A673 (cell line): ENCODE results near the gene MRGPRF. TPM values are rescaled to one million over a fixed set of nuclear protein-coding genes. Genes with fewer than 3 reads are reported as not detected.

Experiments used
- BruUV-seq: library from RNA; stranded (reverse); fragments of 400-500 nt; replicated peaks from 2 replicates; lab custom pipeline; 2021; lab: Mats Ljungman, UMichigan
- CTCF ChIA-PET: fragments of 300-600 bp; sonication (Branson Sonifier 250); formaldehyde crosslinking; loops from one replicate; lab custom pipeline; 2022; ENCODE audit warnings: antibody characterized with exemption; lab: Charles Lee
- POLR2A ChIA-PET: fragments of 300-600 bp; sonication (Branson Sonifier 250); formaldehyde crosslinking; loops from one replicate; lab custom pipeline; 2022; ENCODE audit warnings: antibody characterized with exemption; ENCODE audit not compliant: low non-redundant PET; lab: Charles Lee
- DNase-seq: peaks from one replicate; pipeline ENCODE4 v3.0.0-alpha.2; 2015; ENCODE audit warnings: low spot score
- H3K27ac ChIP-seq: fragments of 200-600 bp; sonication (generic); 2 replicates; pipeline ENCODE4 v1.5.1; 2016; ENCODE audit warnings: mixed run types, low read depth, mild to moderate bottlenecking, mixed read lengths, antibody characterized with exemption, low read length; ENCODE audit not compliant: poor library complexity, severe bottlenecking
- H3K27me3 ChIP-seq: fragments of 200-600 bp; sonication (generic); replicated peaks from 2 replicates; pipeline ENCODE4 v1.6.1; 2017; ENCODE audit warnings: mixed run types, low read depth, mild to moderate bottlenecking, mixed read lengths, antibody characterized with exemption, low read length; ENCODE audit not compliant: insufficient read depth, poor library complexity
- H3K36me3 ChIP-seq: fragments of 200-600 bp; sonication (generic); 2 replicates; pipeline ENCODE4 v1.6.1; 2016; ENCODE audit warnings: mixed run types, mild to moderate bottlenecking, mixed read lengths, antibody characterized with exemption, low read length; ENCODE audit not compliant: insufficient read depth, poor library complexity, severe bottlenecking
- H3K4me1 ChIP-seq: fragments of 200-600 bp; sonication (generic); 2 replicates; pipeline ENCODE4 v1.6.1; 2017; ENCODE audit warnings: mixed run types, mild to moderate bottlenecking, mixed read lengths, antibody characterized with exemption, low read length; ENCODE audit not compliant: insufficient read depth, poor library complexity, severe bottlenecking
- H3K4me3 ChIP-seq: fragments of 200-600 bp; sonication (generic); 2 replicates; pipeline ENCODE4 v1.5.1; 2016; ENCODE audit warnings: low read depth, mixed run types, mild to moderate bottlenecking, mixed read lengths, low read length; ENCODE audit not compliant: poor library complexity, severe bottlenecking
- H3K9me3 ChIP-seq: fragments of 200-600 bp; sonication (generic); 2 replicates; pipeline ENCODE4 v1.6.1; 2016; ENCODE audit warnings: mixed run types, low read depth, mild to moderate bottlenecking, mixed read lengths, antibody characterized with exemption, low read length; ENCODE audit not compliant: poor library complexity, severe bottlenecking
- EZH2 ChIP-seq: fragments of 200-600 bp; sonication (generic); IDR thresholded peaks from 2 replicates; pipeline ENCODE4 v1.6.1; 2017; ENCODE audit warnings: borderline replicate concordance, low read depth, mild to moderate bottlenecking, mixed read lengths, antibody characterized with exemption, low read length; ENCODE audit not compliant: poor library complexity, severe bottlenecking
- intact Hi-C: fragments of 100-400 bp; cut with micrococcal nuclease; formaldehyde crosslinking; loops from one replicate; pipeline ENCODE4 v1.10.0; 2022; ENCODE audit not compliant: unreplicated experiment
- total RNA-seq: library from RNA; stranded (reverse); gene quantifications from 2 replicates; pipeline ENCODE4 v1.2.3, GENCODE V29; 2021
- TF ChIP-seq, protein P1 (sequence below): fragments of 300-800, 200-600 bp; sonication (generic); conservative IDR thresholded peaks from 2 replicates; pipeline ENCODE4 v1.5.1; 2017; ENCODE audit warnings: low read depth, mild to moderate bottlenecking, antibody characterized with exemption, low read length, moderate library complexity, mixed read lengths

Gene MRGPRF
- total RNA-seq, 1 experiment from 2014 or later = 9.3 TPM

DNA sequence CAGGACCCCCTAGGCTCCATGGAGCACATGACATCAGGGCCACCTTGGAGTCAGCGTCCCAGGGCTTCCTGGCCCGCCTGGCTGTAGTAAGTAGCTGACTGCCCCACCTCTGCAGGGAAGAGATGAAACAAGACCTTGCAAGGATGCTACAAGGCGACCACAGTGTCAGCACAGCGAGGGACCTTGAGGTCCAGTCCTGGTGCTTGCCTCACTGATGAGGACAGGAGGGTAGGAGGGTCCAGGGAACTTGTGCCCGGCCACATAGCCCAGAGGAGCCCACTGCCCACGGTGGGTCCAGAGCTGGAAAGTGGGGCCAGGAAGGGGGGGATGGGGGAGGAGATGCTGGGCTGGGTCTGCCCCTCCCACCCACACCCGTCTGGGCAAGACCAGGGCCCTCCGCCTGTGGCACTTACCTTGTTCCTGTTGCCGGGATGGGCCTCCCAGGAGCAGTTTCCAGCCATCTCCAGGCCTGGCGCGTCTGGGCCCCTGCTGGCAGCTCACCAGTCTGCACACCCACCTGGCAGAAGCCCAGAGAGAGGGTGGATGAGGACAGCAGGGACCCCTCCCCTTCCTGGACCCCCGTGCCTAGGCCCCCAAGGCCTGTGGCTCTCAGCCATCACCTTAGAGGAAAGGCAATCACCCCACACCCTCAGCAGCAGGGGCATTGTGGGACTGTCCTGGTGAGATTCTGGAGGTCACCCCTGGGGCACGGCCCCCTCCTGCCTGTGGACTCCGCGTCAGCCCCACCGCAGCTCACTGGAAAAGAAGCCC is 3.4 kb downstream of the MRGPRF start:
- DNase-seq = no peak
- Histone ChIP-seq H3K36me3 (no peaks in the 10 kb centered on the region), H3K4me1 (peaks cover 38% of the 10 kb centered on the region), H3K4me3 (no peak overlapping the region), H3K27ac (no peak overlapping the region), H3K9me3 (no peaks in the 10 kb centered on the region), H3K27me3 (no peaks in the 10 kb centered on the region)
- intact Hi-C loops = no loop called here
- no peak for TF ChIP-seq EZH2
- TF ChIP-seq, protein P1, sequence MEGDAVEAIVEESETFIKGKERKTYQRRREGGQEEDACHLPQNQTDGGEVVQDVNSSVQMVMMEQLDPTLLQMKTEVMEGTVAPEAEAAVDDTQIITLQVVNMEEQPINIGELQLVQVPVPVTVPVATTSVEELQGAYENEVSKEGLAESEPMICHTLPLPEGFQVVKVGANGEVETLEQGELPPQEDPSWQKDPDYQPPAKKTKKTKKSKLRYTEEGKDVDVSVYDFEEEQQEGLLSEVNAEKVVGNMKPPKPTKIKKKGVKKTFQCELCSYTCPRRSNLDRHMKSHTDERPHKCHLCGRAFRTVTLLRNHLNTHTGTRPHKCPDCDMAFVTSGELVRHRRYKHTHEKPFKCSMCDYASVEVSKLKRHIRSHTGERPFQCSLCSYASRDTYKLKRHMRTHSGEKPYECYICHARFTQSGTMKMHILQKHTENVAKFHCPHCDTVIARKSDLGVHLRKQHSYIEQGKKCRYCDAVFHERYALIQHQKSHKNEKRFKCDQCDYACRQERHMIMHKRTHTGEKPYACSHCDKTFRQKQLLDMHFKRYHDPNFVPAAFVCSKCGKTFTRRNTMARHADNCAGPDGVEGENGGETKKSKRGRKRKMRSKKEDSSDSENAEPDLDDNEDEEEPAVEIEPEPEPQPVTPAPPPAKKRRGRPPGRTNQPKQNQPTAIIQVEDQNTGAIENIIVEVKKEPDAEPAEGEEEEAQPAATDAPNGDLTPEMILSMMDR = no peak
- CTCF ChIA-PET = no interaction called here
- BruUV-seq = no TSS peak
- POLR2A ChIA-PET = no interaction called here

DNA sequence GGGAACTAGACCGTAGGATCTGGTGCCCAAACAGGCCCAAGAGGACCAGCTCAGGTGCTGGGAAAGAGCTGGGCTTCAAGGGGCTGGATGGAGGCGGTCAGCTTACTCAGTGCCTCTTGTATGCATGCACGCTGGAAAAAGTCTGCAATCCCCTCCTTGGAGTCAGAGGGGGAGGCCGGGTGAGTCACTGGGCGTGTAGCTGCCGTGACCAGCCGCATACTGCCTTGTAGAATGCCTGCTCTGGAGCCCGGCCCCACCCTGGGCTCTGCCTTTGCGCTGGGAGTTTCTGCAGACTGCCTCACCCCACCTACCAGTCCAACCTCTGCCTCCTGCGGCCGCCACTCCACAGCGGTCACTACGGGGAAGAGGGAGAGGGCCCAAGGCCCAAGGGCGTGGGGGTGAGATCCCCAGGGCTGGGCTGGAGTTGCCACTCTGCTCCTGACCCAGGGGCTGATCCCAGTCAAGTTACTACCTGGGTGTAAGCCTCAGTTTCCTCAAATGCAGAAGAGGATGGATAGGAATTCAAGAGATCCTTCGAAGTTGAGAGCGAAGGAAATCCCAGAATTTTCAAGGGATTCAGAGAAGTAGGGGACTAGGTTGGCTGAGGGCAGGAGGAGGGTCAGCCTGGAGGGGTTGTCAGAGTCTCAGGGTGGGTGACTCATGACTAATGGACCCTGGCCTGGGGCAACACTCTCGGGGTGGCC is 4.2 kb downstream of the MRGPRF start:
- no peak overlapping the region for H3K4me3 ChIP-seq
- H3K4me1 ChIP-seq = peaks cover 30% of the 10 kb centered on the region
- no peaks in the 10 kb centered on the region for H3K36me3 ChIP-seq
- TF ChIP-seq, protein P1 = no peak
- TF ChIP-seq EZH2 = no peak
- ChIA-PET POLR2A (no interaction called here), CTCF (no interaction called here)
- BruUV-seq = no TSS peak
- intact Hi-C loops = no loop called here
- no peaks in the 10 kb centered on the region for H3K9me3 ChIP-seq
- H3K27me3 ChIP-seq = no peaks in the 10 kb centered on the region
- no peak for DNase-seq
- no peak overlapping the region for H3K27ac ChIP-seq

DNA sequence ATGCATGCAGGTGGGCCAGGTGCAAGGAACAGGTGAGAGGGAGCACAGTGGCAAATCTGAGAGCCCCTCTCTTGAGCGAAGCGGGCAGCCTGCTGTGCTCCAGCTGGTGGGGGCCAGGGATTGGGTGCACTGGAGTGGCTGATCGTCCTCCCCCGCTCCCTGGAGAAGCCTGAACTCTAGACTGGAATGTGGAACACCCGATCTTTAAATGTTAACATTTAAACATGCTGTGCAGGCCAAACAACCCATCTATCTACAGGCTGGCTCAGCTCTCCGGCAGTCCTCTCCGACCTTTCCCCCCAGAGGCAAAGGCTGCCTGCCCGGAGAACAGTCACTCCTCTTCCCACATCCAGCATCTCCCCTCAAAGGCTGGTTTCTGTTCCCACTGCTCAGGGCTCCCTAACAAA is 5.1 kb downstream of the MRGPRF start:
- no peak for TF ChIP-seq EZH2
- TF ChIP-seq, protein P1 = no peak
- peaks cover 21% of the 10 kb centered on the region for H3K4me1 ChIP-seq
- no TSS peak for BruUV-seq
- H3K9me3 ChIP-seq = no peaks in the 10 kb centered on the region
- ChIA-PET CTCF (interaction anchor here (0.8 kb wide), 1 partner anchor 36 kb away, joined by 3 read pairs; no protein-coding TSS in a partner anchor), POLR2A (interaction anchor here (0.6 kb wide), 1 partner anchor 13 kb away, joined by 11 read pairs; no protein-coding TSS in a partner anchor)
- H3K27ac ChIP-seq = no peak overlapping the region
- H3K4me3 ChIP-seq = no peak overlapping the region
- DNase-seq = no peak
- H3K27me3 ChIP-seq = no peaks in the 10 kb centered on the region
- intact Hi-C loops = no loop called here
- no peaks in the 10 kb centered on the region for H3K36me3 ChIP-seq
